Type B pancreatic cell (in vitro differentiated cells): ENCODE results near the gene EPB41L1. TPM values are rescaled to one million over a fixed set of nuclear protein-coding genes. Genes with fewer than 3 reads are reported as not detected.
A peak's percentile ranks its signal among the peaks of the same experiment; 100 is the strongest.

Source experiments
- DNase-seq: peaks from one replicate; pipeline ENCODE4 v3.0.0; 2021; ENCODE audit warnings: mixed read lengths; ENCODE audit not compliant: unreplicated experiment; ENCODE audit errors: extremely low spot score
- H3K27ac Mint-ChIP-seq: 2 replicates; pipeline ENCODE4 v1.8.0; 2021; ENCODE audit warnings: mild to moderate bottlenecking, mixed read lengths
- H3K27me3 Mint-ChIP-seq: 2 replicates; pipeline ENCODE4 v1.8.0; 2021; ENCODE audit warnings: mixed read lengths
- H3K36me3 Mint-ChIP-seq: 2 replicates; pipeline ENCODE4 v1.8.0; 2021; ENCODE audit warnings: mixed read lengths
- H3K4me1 Mint-ChIP-seq: one replicate; pipeline ENCODE4 v1.8.0; 2021; ENCODE audit warnings: mixed read lengths; ENCODE audit not compliant: unreplicated experiment
- H3K4me3 Mint-ChIP-seq: 2 replicates; pipeline ENCODE4 v1.8.0; 2021; ENCODE audit warnings: mild to moderate bottlenecking, mixed read lengths
- H3K9me3 Mint-ChIP-seq: 2 replicates; pipeline ENCODE4 v1.8.0; 2021; ENCODE audit warnings: mixed read lengths
- long read RNA-seq: library from polyadenylated mRNA; unstranded; transcript quantifications from one replicate; pipeline ENCODE4 v2.0.0, GENCODE V29; 2020
- total RNA-seq: library from RNA; stranded (reverse); gene quantifications from 2 replicates; pipeline ENCODE4 v1.2.1, GENCODE V29; 2021; ENCODE audit warnings: low replicate concordance
- TF ChIP-seq, protein P1 (sequence below): fragments of 200-600 bp; sonication (generic); conservative IDR thresholded peaks from 2 replicates; pipeline ENCODE4 v1.5.0; 2021; ENCODE audit warnings: antibody characterized with exemption, mild to moderate bottlenecking

Gene EPB41L1
- 62.7 and 68.1 TPM in 2 replicates for total RNA-seq
- long read RNA-seq, partial matches to known transcripts, result 3 of 7 reads
- long read RNA-seq, other reads (novel, unspliced or antisense), result 4 of 7 reads

DNA sequence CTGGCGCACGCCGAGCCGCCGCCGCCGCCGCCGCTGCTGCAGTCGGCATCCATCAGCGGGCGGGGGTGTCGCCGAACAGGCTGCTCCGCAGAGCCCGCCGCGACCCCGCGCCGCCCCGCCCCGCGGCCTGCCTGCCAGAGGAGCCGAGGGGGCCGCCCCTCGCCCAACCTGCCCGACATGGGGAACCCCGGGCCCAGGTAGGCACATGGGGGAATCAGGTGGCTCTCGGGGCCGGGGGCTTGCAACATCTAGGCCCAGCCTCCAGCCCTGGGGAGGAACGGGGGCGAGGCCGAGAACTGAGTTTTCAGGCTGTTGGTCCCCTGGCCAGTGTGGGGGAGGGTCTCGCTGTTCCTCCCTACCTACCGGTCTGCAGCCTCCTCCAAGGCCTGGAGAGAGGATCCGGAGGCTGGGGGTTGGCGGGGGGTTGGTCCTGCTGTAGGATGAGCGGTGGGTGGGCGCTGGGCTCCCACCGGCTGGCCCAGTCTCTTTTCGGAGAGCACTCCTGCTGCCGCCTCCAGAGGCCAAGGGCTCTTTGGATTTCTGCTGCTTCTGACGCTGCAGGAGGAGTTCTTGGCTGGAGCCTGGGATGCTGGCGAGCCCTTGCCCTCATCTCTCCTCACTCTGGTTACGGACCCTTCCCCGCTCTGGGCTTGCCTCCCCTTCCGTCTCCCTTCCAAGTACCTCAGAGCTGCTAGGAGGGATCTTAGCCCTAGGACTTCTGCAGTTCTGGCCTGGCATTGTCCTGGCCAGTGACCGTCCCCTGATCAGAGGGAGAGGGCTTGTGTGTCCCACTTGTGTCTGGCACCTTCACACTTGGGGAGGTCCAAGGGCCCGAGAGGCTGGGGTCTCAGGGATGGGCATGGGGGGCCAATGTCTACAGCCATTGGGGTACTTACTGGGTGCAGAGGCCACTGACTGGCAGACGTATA is at the start of gene EPB41L1:
Gene EPB41L1 (plus strand): TSS at position 41 of the 929 bp plus-strand sequence. CDS start 19,038 bp downstream, outside the sequence.
- H3K4me3 Mint-ChIP-seq, result peak within 1 kb of the TSS; percentile 85
- peaks cover 16% of the 10 kb centered on the region for H3K4me1 Mint-ChIP-seq
- H3K36me3 Mint-ChIP-seq, result no peaks in the 10 kb centered on the region
- TF ChIP-seq, protein P1, sequence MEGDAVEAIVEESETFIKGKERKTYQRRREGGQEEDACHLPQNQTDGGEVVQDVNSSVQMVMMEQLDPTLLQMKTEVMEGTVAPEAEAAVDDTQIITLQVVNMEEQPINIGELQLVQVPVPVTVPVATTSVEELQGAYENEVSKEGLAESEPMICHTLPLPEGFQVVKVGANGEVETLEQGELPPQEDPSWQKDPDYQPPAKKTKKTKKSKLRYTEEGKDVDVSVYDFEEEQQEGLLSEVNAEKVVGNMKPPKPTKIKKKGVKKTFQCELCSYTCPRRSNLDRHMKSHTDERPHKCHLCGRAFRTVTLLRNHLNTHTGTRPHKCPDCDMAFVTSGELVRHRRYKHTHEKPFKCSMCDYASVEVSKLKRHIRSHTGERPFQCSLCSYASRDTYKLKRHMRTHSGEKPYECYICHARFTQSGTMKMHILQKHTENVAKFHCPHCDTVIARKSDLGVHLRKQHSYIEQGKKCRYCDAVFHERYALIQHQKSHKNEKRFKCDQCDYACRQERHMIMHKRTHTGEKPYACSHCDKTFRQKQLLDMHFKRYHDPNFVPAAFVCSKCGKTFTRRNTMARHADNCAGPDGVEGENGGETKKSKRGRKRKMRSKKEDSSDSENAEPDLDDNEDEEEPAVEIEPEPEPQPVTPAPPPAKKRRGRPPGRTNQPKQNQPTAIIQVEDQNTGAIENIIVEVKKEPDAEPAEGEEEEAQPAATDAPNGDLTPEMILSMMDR, result no peak
- H3K27me3 Mint-ChIP-seq, result no peaks in the 10 kb centered on the region
- no peaks in the 10 kb centered on the region for H3K9me3 Mint-ChIP-seq
- H3K27ac Mint-ChIP-seq, result peak within 1 kb of the TSS; percentile 47
- no peak for DNase-seq

DNA sequence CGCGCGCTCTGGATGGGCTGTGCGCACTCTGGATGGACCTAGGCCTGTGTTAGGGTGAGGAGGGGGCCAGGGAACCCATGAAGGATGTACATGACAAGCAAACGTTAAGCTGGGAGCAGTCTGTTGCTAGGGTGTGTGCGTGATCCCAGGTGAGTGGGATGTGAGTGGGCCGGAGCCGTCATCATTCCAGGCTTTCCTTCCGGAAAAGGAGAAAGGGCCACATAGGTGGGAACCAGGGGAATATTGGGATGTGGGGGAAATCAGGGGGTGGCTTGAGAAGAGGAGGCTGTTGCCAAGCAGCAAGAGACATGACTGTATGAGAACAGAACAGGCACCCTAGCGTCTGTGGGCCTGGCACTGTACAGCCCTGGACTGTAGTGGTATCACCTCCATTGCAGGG is 49.7 kb upstream of the EPB41L1 start:
- no peak overlapping the region for H3K27ac Mint-ChIP-seq
- H3K9me3 Mint-ChIP-seq, result no peaks in the 10 kb centered on the region
- H3K4me3 Mint-ChIP-seq, result no peak overlapping the region
- TF ChIP-seq, protein P1, result no peak
- peaks cover 25% of the 10 kb centered on the region for H3K4me1 Mint-ChIP-seq
- no peaks in the 10 kb centered on the region for H3K36me3 Mint-ChIP-seq
- no peak for DNase-seq
- H3K27me3 Mint-ChIP-seq, result no peaks in the 10 kb centered on the region

DNA sequence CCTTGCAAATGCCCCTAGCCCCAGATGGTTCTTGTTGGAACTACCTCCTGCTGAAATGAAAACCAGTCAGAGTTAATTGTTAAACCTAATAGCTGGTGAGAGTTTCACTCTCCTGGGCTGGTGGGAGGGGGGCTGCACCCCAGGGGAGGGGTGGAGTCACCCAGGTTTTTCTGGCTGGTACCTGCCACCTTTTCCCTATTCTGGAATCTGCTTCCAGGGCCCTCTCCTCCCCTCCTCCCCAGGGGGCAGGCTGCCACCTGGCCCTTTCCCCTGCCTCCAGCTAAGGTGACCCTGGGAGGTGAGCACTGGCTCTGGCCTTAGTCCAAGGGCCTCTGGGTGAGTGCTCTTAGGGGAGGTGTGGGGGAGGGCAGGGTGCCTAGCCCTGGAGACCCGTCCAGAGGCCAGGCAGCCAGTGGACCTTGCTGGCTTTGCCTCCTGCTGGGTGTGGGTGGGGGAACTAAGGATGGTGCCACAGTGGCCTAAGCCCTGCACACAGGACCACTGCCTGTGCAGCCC is 48.8 kb upstream of the EPB41L1 start:
- DNase-seq, result no peak
- H3K27me3 Mint-ChIP-seq, result no peaks in the 10 kb centered on the region
- no peaks in the 10 kb centered on the region for H3K36me3 Mint-ChIP-seq
- H3K4me1 Mint-ChIP-seq, result peaks cover 26% of the 10 kb centered on the region
- H3K9me3 Mint-ChIP-seq, result no peaks in the 10 kb centered on the region
- peak overlapping the region; percentile 56 for H3K27ac Mint-ChIP-seq
- TF ChIP-seq, protein P1, result no peak
- no peak overlapping the region for H3K4me3 Mint-ChIP-seq

DNA sequence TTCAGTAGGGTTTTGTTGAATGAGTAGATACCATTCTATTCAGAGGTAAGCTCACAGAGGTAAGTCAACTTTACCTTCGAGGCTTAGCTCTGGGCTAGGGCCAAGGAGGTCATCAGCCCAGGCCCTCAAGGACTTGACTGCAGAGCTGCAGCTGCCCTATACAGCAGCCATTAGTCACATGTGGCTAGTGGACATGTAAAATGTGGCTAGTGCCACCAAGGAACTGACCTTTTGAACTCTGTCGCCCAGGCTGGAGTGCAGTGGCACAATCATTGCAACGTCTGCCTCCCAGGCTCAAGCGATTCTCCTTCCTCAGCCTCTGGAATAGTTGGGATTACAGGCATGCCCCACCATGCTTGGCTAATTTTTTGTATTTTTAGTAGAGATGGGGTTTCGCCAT is 47.9 kb upstream of the EPB41L1 start:
- H3K9me3 Mint-ChIP-seq, result no peaks in the 10 kb centered on the region
- no peak for DNase-seq
- peaks cover 28% of the 10 kb centered on the region for H3K4me1 Mint-ChIP-seq
- no peaks in the 10 kb centered on the region for H3K27me3 Mint-ChIP-seq
- H3K4me3 Mint-ChIP-seq, result no peak overlapping the region
- no peak overlapping the region for H3K27ac Mint-ChIP-seq
- H3K36me3 Mint-ChIP-seq, result no peaks in the 10 kb centered on the region
- TF ChIP-seq, protein P1, result no peak

DNA sequence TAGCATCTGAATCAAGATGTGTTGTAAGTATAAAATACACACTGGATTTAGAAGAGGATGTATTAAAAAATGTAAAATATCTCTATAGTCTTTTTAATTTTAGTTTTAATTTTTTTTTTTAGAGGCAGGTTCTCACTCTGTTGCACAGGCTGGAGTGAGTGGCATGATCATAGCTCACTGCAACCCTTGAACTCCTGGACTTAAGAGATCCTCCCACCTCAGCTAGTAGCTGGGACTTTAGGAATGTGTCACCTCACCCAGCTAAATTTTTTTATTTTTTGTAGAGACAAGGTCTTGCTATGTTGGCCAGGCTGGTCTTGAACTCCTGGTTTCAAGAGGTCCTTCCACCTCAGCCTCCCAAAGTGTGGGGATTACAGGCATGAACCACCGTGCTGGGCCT is 46.7 kb upstream of the EPB41L1 start:
- Mint-ChIP-seq H3K27me3 (no peaks in the 10 kb centered on the region), H3K4me1 (peaks cover 36% of the 10 kb centered on the region), H3K27ac (no peak overlapping the region), H3K9me3 (no peaks in the 10 kb centered on the region), H3K4me3 (no peak overlapping the region), H3K36me3 (no peaks in the 10 kb centered on the region)
- DNase-seq, result no peak
- TF ChIP-seq, protein P1, result no peak
